BE2C (cell line): ENCODE results near the gene NUDT15.

Source experiments
- DNase-seq: peaks from one replicate; pipeline ENCODE4 v3.0.0-alpha.2; 2020
- H3K27me3 ChIP-seq: fragments of 250-450 bp; sonication (Bioruptor Pico); 2 replicates; pipeline ENCODE4 v1.5.1; 2020; ENCODE audit warnings: mild to moderate bottlenecking
- H3K36me3 ChIP-seq: fragments of 250-450 bp; sonication (Bioruptor Pico); 2 replicates; pipeline ENCODE4 v1.5.1; 2020; ENCODE audit warnings: mild to moderate bottlenecking
- H3K4me1 ChIP-seq: fragments of 250-450 bp; sonication (Bioruptor Pico); 2 replicates; pipeline ENCODE4 v1.5.1; 2020
- H3K4me3 ChIP-seq: 2 replicates; pipeline ENCODE4 v1.5.1; 2011; ENCODE audit warnings: low read depth, low read length
- H3K9me3 ChIP-seq: fragments of 250-450 bp; sonication (Bioruptor Pico); 2 replicates; pipeline ENCODE4 v1.5.1; 2020
- CTCF ChIP-seq: IDR thresholded peaks from 2 replicates; pipeline ENCODE4 v1.5.1; 2012; ENCODE audit warnings: mild to moderate bottlenecking, low read depth, low read length

NUDT15 gene

GRCh38 chr13:48029859-48030258, 7.7 kb upstream of the NUDT15 start:
- H3K27me3 ChIP-seq, result no peaks in the 10 kb centered on the region
- no peak for TF ChIP-seq CTCF
- no peak for DNase-seq
- no peaks in the 10 kb centered on the region for H3K9me3 ChIP-seq
- no peak overlapping the region for H3K4me3 ChIP-seq
- H3K36me3 ChIP-seq, result no peaks in the 10 kb centered on the region
- H3K4me1 ChIP-seq, result no peaks in the 10 kb centered on the region

GRCh38 chr13:48038761-48039160, 1.2 kb downstream of the NUDT15 start:
- DNase-seq, result no peak
- H3K27me3 ChIP-seq, result no peaks in the 10 kb centered on the region
- TF ChIP-seq CTCF, result no peak
- no peak overlapping the region; the same call in 1 of the 2 replicates for H3K4me3 ChIP-seq
- peaks cover 16% of the 10 kb centered on the region for H3K36me3 ChIP-seq
- H3K9me3 ChIP-seq, result no peaks in the 10 kb centered on the region
- no peaks in the 10 kb centered on the region for H3K4me1 ChIP-seq

- no peak for TF ChIP-seq CTCF
- H3K4me3 ChIP-seq, result no peak overlapping the region
- H3K4me1 ChIP-seq, result no peaks in the 10 kb centered on the region
- no peaks in the 10 kb centered on the region for H3K9me3 ChIP-seq
- peaks cover 16% of the 10 kb centered on the region for H3K36me3 ChIP-seq
- DNase-seq, result no peak
- H3K27me3 ChIP-seq, result no peaks in the 10 kb centered on the region
Observed at GRCh38 chr13:48040049-48040448, 2.5 kb downstream of the NUDT15 start.

- DNase-seq, result no peak
- Histone ChIP-seq H3K9me3 (no peaks in the 10 kb centered on the region), H3K4me1 (no peaks in the 10 kb centered on the region), H3K27me3 (no peaks in the 10 kb centered on the region), H3K4me3 (no peak overlapping the region), H3K36me3 (peaks cover 18% of the 10 kb centered on the region)
- TF ChIP-seq CTCF, result no peak
Observed at GRCh38 chr13:48040896-48041295, 3.4 kb downstream of the NUDT15 start.

GRCh38 chr13:48042894-48043293, 5.4 kb downstream of the NUDT15 start:
- Histone ChIP-seq H3K9me3 (no peaks in the 10 kb centered on the region), H3K4me1 (no peaks in the 10 kb centered on the region), H3K36me3 (peaks cover 24% of the 10 kb centered on the region), H3K27me3 (no peaks in the 10 kb centered on the region), H3K4me3 (no peak overlapping the region)
- DNase-seq, result no peak
- no peak for TF ChIP-seq CTCF

- H3K36me3 ChIP-seq, result peaks cover 34% of the 10 kb centered on the region
Observed at GRCh38 chr13:48043789-48044503, 6.4 kb downstream of the NUDT15 start.

More at GRCh38 chr13:48043789-48044503, 6.4 kb downstream of the NUDT15 start:
- H3K27me3 ChIP-seq, result no peaks in the 10 kb centered on the region
- DNase-seq, result no peak
- no peaks in the 10 kb centered on the region for H3K4me1 ChIP-seq
- no peaks in the 10 kb centered on the region for H3K9me3 ChIP-seq
- no peak for TF ChIP-seq CTCF
- no peak overlapping the region for H3K4me3 ChIP-seq
